DOHH2 (cell line): ENCODE data around the gene TFDP1.

Experiments used
- EZH2phosphoT487 ChIP-seq: fragments of 200-600 bp; sonication (generic); IDR thresholded peaks from 2 replicates; pipeline ENCODE4 v1.6.1; 2017; ENCODE audit warnings: borderline replicate concordance, mild to moderate bottlenecking, antibody characterized with exemption, low read length, moderate library complexity, mixed read lengths
- TF ChIP-seq, protein P1 (sequence below): fragments of 200-600 bp; sonication (generic); IDR thresholded peaks from one replicate; pipeline ENCODE4 v1.5.1; 2014; ENCODE audit warnings: antibody characterized with exemption, mild to moderate bottlenecking, low read depth, low read length; ENCODE audit not compliant: poor library complexity, severe bottlenecking

DNA sequence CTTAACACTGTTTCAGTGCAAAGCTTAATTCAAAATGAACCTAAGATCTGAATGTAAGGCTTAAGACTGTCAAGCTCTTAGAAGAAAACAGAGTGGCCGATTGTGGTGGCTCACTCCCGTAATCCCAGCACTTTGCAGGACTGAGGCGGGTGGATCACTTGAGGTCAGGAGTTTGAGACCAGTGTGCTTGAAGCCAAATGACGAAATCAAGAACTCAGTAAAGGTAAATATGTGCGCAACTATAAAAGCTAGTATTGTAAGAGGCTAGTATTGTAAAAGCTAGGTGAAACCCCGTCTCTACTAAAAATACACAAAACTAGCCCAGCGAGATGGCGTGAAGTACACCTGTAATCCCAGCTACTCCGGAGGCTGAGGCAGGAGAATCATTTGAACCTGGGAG lies 60.8 kb downstream of the TFDP1 start:
- TF ChIP-seq, protein P1, sequence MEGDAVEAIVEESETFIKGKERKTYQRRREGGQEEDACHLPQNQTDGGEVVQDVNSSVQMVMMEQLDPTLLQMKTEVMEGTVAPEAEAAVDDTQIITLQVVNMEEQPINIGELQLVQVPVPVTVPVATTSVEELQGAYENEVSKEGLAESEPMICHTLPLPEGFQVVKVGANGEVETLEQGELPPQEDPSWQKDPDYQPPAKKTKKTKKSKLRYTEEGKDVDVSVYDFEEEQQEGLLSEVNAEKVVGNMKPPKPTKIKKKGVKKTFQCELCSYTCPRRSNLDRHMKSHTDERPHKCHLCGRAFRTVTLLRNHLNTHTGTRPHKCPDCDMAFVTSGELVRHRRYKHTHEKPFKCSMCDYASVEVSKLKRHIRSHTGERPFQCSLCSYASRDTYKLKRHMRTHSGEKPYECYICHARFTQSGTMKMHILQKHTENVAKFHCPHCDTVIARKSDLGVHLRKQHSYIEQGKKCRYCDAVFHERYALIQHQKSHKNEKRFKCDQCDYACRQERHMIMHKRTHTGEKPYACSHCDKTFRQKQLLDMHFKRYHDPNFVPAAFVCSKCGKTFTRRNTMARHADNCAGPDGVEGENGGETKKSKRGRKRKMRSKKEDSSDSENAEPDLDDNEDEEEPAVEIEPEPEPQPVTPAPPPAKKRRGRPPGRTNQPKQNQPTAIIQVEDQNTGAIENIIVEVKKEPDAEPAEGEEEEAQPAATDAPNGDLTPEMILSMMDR = no peak
- TF ChIP-seq EZH2phosphoT487 = no peak
